ENCODE data around the gene PIGW. TPM values are rescaled to one million over a fixed set of nuclear protein-coding genes. Genes with fewer than 3 reads are reported as not detected.

PIGW gene
- total and polyA plus RNA-seq, 2 of the 8 experiments (the other 6 are each of a cell fraction or from before 2014, with no cell fraction given) = 12.1 to 28.9 TPM

GRCh38 chr17:36500745-36501225, 34.0 kb upstream of the PIGW start (continued):
- TF ChIP-seq EZH2 (IDR thresholded peaks at IDR 0.05; ENCODE audit: low read depth, low read length, severe bottlenecking) (no peak), MAX (IDR thresholded peaks at IDR 0.05) (no peak), YY1 (IDR thresholded peaks at IDR 0.05; ENCODE audit: low read depth, low read length) (no peak), RFX5 (IDR thresholded peaks at IDR 0.05; ENCODE audit: borderline replicate concordance, low read depth, low read length) (no peak), RBBP5 (IDR thresholded peaks at IDR 0.05; ENCODE audit: borderline replicate concordance, low read depth, low read length) (no peak), TAF7 (optimal IDR thresholded peaks at IDR 0.05; ENCODE audit: borderline replicate concordance, low read depth, low read length) (no peak), KDM5A (IDR thresholded peaks at IDR 0.05; ENCODE audit: low read length) (no peak), RXRA (IDR thresholded peaks at IDR 0.05; ENCODE audit: insufficient read depth, low read depth, low read length) (no peak)

Data from H1 (cell line).